Ovary (tissue), 3 donors: ENCODE measurements around the gene SH3GL3.

Source experiments
- EP300 ChIP-seq: sonication (generic); formaldehyde crosslinking; IDR thresholded peaks from one replicate; pipeline ENCODE4 v1.6.1; 2017; ENCODE audit warnings: antibody characterized with exemption
- TF ChIP-seq, protein P1 (sequence below), 3 donors: fragments of 450-650 bp in 2 of 3; fragments of 200-600 bp in 1 of 3; IDR thresholded peaks; one replicate each; pipeline versions ENCODE4 v1.5.1 to v1.8.0; 2016 to 2022; ENCODE audit warnings: antibody characterized with exemption in 3 of 3, mild to moderate bottlenecking in 1 of 3
- donor health status: DM: no; HTN: no; CAD: no.

DNA sequence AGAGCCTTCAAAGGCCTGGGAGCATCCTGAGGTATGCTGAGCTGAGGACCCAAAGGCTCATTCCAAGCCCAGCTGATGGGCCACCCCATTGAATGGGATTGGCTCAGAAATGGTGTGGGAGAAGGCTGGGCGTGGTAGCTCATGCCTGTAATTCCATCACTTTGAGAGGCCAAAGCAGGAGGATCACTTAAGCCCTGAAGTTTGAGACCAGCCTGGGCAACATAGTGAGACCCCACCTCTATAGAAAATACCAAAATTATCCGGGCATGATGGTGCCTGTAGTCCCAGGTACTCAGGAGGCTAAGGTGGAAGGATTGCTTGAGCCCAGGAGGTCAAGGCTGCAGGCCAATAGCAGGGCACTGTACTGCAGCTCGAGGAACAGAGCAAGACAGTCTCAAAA, 163.0 kb downstream of the SH3GL3 start:
- TF ChIP-seq, protein P1, sequence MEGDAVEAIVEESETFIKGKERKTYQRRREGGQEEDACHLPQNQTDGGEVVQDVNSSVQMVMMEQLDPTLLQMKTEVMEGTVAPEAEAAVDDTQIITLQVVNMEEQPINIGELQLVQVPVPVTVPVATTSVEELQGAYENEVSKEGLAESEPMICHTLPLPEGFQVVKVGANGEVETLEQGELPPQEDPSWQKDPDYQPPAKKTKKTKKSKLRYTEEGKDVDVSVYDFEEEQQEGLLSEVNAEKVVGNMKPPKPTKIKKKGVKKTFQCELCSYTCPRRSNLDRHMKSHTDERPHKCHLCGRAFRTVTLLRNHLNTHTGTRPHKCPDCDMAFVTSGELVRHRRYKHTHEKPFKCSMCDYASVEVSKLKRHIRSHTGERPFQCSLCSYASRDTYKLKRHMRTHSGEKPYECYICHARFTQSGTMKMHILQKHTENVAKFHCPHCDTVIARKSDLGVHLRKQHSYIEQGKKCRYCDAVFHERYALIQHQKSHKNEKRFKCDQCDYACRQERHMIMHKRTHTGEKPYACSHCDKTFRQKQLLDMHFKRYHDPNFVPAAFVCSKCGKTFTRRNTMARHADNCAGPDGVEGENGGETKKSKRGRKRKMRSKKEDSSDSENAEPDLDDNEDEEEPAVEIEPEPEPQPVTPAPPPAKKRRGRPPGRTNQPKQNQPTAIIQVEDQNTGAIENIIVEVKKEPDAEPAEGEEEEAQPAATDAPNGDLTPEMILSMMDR (IDR thresholded peaks at IDR 0.05): no peak
- TF ChIP-seq EP300: no peak
